Natural killer cell (primary cell): ENCODE results near the gene MYLK4. TPM values are rescaled to one million over a fixed set of nuclear protein-coding genes. Genes with fewer than 3 reads are reported as not detected.

Experiments
- ATAC-seq, 3 donors: fragments of 150-1000 bp in 2 of 3; fragments of 200-7000 bp in 1 of 3; cut with Tn5 transposase; 1 replicate in 1 of 3; 2 replicates in 2 of 3; pipeline ENCODE4 v1.10.0; 2021; ENCODE audit warnings: mild to moderate bottlenecking in 2 of 3, moderate library complexity in 2 of 3
- DNase-seq, 2 donors: peaks; one replicate each; pipeline versions ENCODE4 v3.0.0 to v3.0.0-alpha.2; 2013 to 2021; ENCODE audit warnings: mixed read lengths in 1 of 2
- H3K27ac ChIP-seq: one replicate; pipeline ENCODE4 v1.5.1; 2013; ENCODE audit warnings: mild to moderate bottlenecking, low read length
- H3K27me3 ChIP-seq: one replicate; pipeline ENCODE4 v1.6.1; 2013; ENCODE audit warnings: low read length; ENCODE audit not compliant: control insufficient read depth, insufficient read depth
- H3K36me3 ChIP-seq: one replicate; pipeline ENCODE4 v1.6.1; 2013; ENCODE audit warnings: low read length; ENCODE audit not compliant: control insufficient read depth, insufficient read depth
- H3K4me1 ChIP-seq: one replicate; pipeline ENCODE4 v1.6.1; 2013; ENCODE audit warnings: low read length; ENCODE audit not compliant: control insufficient read depth, insufficient read depth
- H3K4me3 ChIP-seq: one replicate; pipeline ENCODE4 v1.5.1; 2013; ENCODE audit warnings: low read length
- H3K9me3 ChIP-seq: one replicate; pipeline ENCODE4 v1.6.1; 2013; ENCODE audit warnings: low read length; ENCODE audit not compliant: control insufficient read depth, insufficient read depth
- H3K27ac Mint-ChIP-seq, 2 donors: one replicate each; pipeline ENCODE4 v1.8.0; 2022; ENCODE audit warnings: mild to moderate bottlenecking in 2 of 2, mixed read lengths in 2 of 2, moderate library complexity in 1 of 2
- H3K27me3 Mint-ChIP-seq, 2 donors: one replicate each; pipeline ENCODE4 v1.8.0; 2022; ENCODE audit warnings: low read depth in 2 of 2, mixed read lengths in 2 of 2
- H3K36me3 Mint-ChIP-seq: one replicate; pipeline ENCODE4 v1.8.0; 2022; ENCODE audit warnings: mixed read lengths
- H3K4me1 Mint-ChIP-seq, 2 donors: one replicate each; pipeline ENCODE4 v1.8.0; 2022; ENCODE audit warnings: mixed read lengths in 2 of 2
- H3K4me3 Mint-ChIP-seq: one replicate; pipeline ENCODE4 v1.8.0; 2022; ENCODE audit warnings: mild to moderate bottlenecking, moderate library complexity, mixed read lengths
- H3K9me3 Mint-ChIP-seq, 2 donors: one replicate each; pipeline ENCODE4 v1.8.0; 2022; ENCODE audit warnings: mixed read lengths in 2 of 2
- CTCF ChIP-seq: fragments of 200-600 bp; IDR thresholded peaks from one replicate; pipeline ENCODE4 v1.8.0; 2022; ENCODE audit warnings: antibody characterized with exemption
- WGBS: methylation state at CpG from one replicate; pipeline ENCODE4 v1.1.7; 2013; ENCODE audit warnings: missing lambda C conversion rate; ENCODE audit not compliant: insufficient coverage; 5-methylcytosine and 5-hydroxymethylcytosine counted together
- intact Hi-C: fragments of 100-400 bp; cut with micrococcal nuclease; formaldehyde crosslinking; loops from one replicate; pipeline ENCODE4 v1.14.2; 2022
- total RNA-seq, 4 donors: library from RNA; stranded (reverse); fragments of 120-200 nt in 1 of 4; gene quantifications; one replicate each; pipeline versions ENCODE4 v1.2.3 to v1.2.4, GENCODE V29; 2013 to 2022

Gene MYLK4
- total RNA-seq, 3 donors from 2014 or later (not counting 1 experiment from before 2014, with no cell fraction given): 0.45 to 1.1 (median 0.88) TPM

GRCh38 chr6:2688401-2689064 lies 62.2 kb downstream of the MYLK4 start:
- H3K27ac Mint-ChIP-seq: no peak overlapping the region
- no peaks in the 10 kb centered on the region for H3K36me3 Mint-ChIP-seq
- TF ChIP-seq CTCF: no peak
- peaks cover 7 to 8% of the 10 kb centered on the region in 2 donors for H3K27me3 Mint-ChIP-seq
- 91% methylated on average over 8 of the region's 8 CpGs for WGBS
- DNase-seq (no peak), ATAC-seq (no peak)
- no peaks in the 10 kb centered on the region for H3K4me1 Mint-ChIP-seq
- no peak overlapping the region for H3K4me3 Mint-ChIP-seq
- Histone ChIP-seq H3K27ac (no peak overlapping the region), H3K9me3 (no peaks in the 10 kb centered on the region), H3K4me3 (no peak overlapping the region), H3K4me1 (no peaks in the 10 kb centered on the region), H3K36me3 (no peaks in the 10 kb centered on the region), H3K27me3 (no peaks in the 10 kb centered on the region)
- intact Hi-C loops: no loop called here
- no peaks in the 10 kb centered on the region for H3K9me3 Mint-ChIP-seq

GRCh38 chr6:2687456-2687855 lies 63.3 kb downstream of the MYLK4 start:
- no peaks in the 10 kb centered on the region for H3K4me1 ChIP-seq
- Mint-ChIP-seq H3K4me1 (no peaks in the 10 kb centered on the region), H3K27me3 (peaks cover 6 to 8% of the 10 kb centered on the region in 2 donors), H3K4me3 (no peak overlapping the region), H3K27ac (no peak overlapping the region), H3K36me3 (no peaks in the 10 kb centered on the region), H3K9me3 (no peaks in the 10 kb centered on the region)
- no peak for ATAC-seq
- DNase-seq: no peak
- TF ChIP-seq CTCF: no peak
- WGBS: 87% methylated on average over 5 of the region's 7 CpGs
- no peaks in the 10 kb centered on the region for H3K36me3 ChIP-seq
- no peaks in the 10 kb centered on the region for H3K27me3 ChIP-seq
- H3K4me3 ChIP-seq: no peak overlapping the region
- intact Hi-C loops: no loop called here
- H3K27ac ChIP-seq: no peak overlapping the region
- H3K9me3 ChIP-seq: no peaks in the 10 kb centered on the region

GRCh38 chr6:2686515-2686914 lies 64.2 kb downstream of the MYLK4 start:
- intact Hi-C loops: no loop called here
- TF ChIP-seq CTCF: no peak
- 88% methylated on average over 11 of the region's 11 CpGs for WGBS
- Mint-ChIP-seq H3K27me3 (no peaks in the 10 kb centered on the region), H3K4me1 (no peaks in the 10 kb centered on the region), H3K4me3 (no peak overlapping the region), H3K9me3 (no peaks in the 10 kb centered on the region), H3K27ac (no peak overlapping the region), H3K36me3 (no peaks in the 10 kb centered on the region)
- ATAC-seq: no peak
- Histone ChIP-seq H3K9me3 (no peaks in the 10 kb centered on the region), H3K36me3 (no peaks in the 10 kb centered on the region), H3K4me3 (no peak overlapping the region), H3K27ac (no peak overlapping the region), H3K4me1 (no peaks in the 10 kb centered on the region), H3K27me3 (no peaks in the 10 kb centered on the region)
- no peak for DNase-seq
